Stimulated activated CD8-positive, alpha-beta memory T cell treated with anti-CD3 and anti-CD28 coated beads, Interleukin-4, amount 100 ng/mL, for 24 hours (primary cell): Measurements from ENCODE around the gene APLF.
"Not testable (repeated sequence)": the region's sequence is repeated elsewhere in the genome, so short reads cannot be mapped to it uniquely, and the experiment has no call there.

Source experiments
- DNase-seq: peaks from one replicate; pipeline ENCODE4 v3.0.0-alpha.2; 2020; ENCODE audit warnings: low read depth

APLF gene

GRCh38 chr2:68476454-68476853, 9.1 kb downstream of the APLF start:
- no peak for DNase-seq

DNA sequence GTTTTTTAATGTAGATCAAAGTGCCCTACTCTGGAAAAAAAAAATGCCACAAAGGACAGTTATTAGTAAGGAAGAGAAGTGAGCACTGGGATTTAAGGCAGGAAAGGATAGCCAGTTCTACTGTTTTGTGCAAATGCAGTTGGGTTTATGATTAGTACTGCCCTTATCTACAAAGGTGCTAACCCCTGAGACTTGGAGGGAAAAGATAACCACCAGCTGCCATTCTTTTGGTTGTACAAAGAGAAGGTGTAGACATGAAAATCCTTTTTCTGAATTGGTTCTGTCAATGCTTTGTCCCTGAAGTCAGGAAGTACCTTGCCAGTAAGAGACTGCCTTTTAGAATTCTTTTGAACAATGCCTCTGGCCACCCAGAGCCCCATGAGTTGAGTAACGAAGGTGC, 11.3 kb downstream of the APLF start:
- DNase-seq: no peak

- no peak for DNase-seq
These were observed 15.0 kb downstream of the APLF start for GRCh38 chr2:68482296-68482820.

- DNase-seq: no peak
These were observed 15.6 kb downstream of the APLF start for GRCh38 chr2:68483011-68483410.

DNA sequence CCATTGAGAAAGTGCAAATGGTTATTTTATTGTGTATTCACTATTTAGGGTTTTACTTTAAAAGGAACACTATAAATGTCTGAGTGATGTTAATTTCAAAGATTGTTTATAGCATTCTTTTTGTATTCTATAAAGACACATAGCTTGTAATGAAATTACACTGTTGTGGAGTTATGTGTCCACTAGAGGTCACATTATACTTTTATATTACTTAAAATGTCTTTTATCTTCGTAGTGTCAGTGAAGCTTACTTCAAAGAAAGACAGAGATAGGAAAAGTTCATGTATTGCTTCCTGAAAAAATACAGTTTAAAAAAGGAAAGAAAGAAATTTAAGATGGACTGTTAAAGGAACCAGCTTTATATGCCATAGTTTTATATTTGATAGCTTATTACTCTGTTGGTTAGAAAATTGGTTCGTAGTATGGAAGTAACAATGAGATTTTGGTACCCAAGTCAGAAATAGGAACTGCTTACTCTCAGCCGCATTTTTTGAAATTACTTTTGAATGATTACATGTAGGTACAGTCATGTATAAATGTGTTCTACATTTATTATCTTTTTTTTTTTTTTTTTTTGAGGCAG, 20.5 kb downstream of the APLF start:
- no peak for DNase-seq

GRCh38 chr2:68488605-68489004, 21.2 kb downstream of the APLF start:
- not testable (repeated sequence) for DNase-seq

GRCh38 chr2:68489282-68489681, 21.9 kb downstream of the APLF start:
- DNase-seq: no peak

DNA sequence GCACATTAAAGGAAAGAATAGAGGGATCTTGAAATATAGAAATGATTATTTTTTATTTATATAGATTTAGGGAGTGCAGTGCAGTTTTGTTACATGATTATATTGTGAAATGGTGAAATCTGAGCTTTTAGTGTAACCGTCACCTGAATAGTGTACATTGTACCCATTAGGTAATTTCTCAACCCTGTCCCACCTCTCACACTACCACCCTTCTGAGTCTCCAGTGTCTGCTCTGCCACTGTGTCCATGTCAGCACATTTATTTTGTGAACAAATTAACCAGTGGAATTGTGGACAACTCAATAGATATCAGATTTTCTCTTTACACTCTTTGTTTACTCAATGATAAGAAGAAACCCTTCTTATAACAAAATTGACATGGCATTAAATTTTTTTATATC, 24.2 kb downstream of the APLF start:
- DNase-seq: no peak

- DNase-seq: no peak
These were observed 31.7 kb downstream of the APLF start for GRCh38 chr2:68499133-68499532.

DNA sequence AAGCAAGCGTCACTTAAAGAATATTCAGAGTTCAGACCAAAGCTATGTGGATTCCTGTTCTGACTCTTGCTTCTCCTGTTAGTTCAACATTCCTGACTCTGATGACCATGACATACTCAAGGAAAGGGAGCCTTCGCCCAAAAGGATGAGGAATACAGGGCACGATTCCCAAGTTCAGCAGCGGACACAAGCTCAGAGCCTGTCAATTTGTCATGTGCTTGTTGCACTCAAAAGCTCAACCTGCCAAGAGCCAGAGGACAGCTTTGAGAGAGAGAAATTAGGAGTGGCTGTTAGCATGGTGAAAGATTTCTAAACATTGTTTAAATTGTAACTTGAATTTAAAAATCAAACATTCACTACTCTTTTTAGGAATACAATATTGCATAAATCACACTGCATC, 33.3 kb downstream of the APLF start:
- DNase-seq: no peak

GRCh38 chr2:68501768-68502167, 34.4 kb downstream of the APLF start:
- no peak for DNase-seq

GRCh38 chr2:68505603-68506159, 38.3 kb downstream of the APLF start:
- no peak for DNase-seq

DNA sequence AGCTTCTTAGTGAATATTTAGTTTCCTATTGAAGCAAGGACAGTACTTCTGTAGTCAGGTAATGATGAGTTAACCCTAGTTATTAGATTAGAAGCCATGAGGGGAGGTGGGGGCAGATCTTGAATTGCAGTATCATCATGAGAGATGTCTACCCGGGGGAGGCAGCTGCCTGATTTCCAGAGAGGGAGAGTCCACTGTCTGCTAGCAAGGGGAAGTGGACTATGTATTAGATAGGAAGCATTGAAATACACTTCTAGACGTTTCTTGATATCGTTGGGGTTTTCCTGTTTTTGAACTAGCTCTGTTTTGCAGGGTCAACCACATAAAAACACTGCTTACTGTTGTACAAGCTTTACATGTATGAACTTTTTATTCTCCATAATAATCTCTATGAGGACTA, 38.8 kb downstream of the APLF start:
- no peak for DNase-seq

GRCh38 chr2:68512326-68512725, 44.9 kb downstream of the APLF start:
- no peak for DNase-seq

- no peak for DNase-seq
These were observed 45.6 kb downstream of the APLF start for GRCh38 chr2:68512966-68513365.

GRCh38 chr2:68514316-68514929, 47.0 kb downstream of the APLF start:
- no peak for DNase-seq

DNA sequence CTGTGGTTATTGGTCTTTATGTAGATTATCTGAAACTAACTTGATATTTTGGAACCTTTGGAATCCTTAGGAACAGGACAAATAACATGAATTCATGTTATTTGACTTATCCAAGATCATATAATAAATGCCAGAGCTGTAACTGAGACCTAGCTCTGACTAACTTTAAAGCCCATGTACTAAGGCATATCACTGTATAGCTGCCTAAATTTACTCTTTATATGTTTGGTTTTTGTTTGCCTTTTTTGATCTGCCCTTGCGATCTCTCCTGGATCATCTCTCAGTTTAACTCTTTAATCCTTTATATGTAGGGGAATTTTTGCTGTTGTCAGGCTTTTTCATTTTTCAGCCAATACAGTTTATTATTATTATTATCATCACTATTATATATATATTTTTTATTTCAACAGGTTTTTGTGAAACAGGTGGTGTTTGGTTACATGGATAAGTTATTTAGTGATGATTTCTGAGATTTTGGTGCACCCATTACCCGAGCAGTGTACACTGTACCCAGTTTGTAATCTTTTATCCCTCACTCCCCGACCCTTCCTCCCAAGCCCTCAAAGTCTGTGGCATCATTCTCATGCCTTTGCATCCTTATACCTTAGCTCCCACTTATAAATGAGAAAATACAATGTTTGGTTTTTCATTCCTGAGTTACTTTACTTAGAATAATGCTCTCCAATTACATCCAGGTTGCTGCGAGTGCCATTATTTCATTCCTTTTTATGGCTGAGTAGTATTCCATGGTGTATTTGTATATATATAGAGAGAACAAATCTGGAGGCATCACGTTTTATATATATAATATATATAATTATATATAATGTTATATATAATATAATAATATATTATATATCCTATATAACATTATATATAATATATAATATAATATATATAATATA, 48.9 kb downstream of the APLF start:
- DNase-seq: no peak

GRCh38 chr2:68519236-68519635, 51.9 kb downstream of the APLF start:
- no peak for DNase-seq

- DNase-seq: no peak
These were observed 53.7 kb downstream of the APLF start for GRCh38 chr2:68521037-68521436.

DNA sequence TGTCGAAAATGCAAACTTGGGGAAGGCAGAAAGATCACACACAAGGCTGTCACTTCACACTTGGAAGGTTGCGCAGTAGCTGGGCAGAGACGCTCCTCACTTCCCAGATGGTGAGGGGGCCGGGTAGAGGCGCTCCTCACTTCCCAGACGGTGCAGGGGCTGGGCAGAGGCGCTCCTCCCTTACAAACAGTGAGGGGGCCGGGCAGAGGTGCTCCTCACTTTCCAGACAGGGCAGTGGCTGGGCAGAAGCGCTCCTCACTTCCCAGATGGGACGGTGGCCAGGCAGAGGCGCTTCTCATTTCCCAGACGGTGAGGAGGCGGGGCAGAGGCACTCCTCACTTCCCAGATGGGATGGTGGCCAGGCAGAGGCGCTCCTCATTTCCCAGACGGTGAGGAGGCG, 59.6 kb downstream of the APLF start:
- DNase-seq: not testable (repeated sequence)

DNA sequence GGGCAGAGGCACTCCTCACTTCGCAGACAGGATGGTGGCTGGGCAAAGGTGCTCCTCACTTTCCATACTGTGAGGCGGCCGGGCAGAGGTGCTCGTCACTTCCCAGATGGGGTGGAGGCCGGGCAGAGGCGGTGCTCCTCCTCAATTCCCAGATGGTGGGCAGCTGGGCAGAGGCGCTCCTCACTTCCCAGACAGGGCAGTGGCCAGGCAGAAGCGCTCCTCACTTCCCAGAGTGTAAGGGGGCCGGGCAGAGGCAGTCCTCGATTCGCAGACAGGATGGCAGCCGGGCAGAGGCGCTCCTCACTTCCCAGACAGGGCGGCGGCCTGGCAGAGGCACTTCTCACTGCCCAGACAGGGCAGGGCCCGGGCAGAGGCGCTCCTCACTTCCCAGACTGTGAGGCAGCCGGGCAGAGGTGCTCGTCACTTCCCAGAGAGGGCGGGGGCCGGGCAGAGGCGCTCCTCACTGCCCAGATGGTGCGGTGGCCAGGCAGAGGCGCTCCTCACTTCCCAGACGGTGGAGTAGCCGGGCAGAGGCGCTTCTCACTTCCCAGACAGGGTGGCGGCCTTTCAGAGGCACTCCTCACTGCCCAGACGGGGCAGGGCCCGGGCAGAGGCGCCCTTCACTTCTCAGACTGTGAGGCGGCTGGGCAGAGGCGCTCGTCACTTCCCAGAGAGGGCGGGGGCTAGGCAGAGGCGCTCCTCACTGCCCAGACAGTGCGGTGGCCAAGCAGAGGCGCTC, 60.1 kb downstream of the APLF start:
- DNase-seq: not testable (repeated sequence)

GRCh38 chr2:68529156-68529555, 61.8 kb downstream of the APLF start:
- DNase-seq: not testable (repeated sequence)
